SK-N-SH (cell line): ENCODE results near the gene CNGA4.

Experiments used
- CTCF ChIP-seq: fragments of 200-600 bp; sonication (generic); IDR thresholded peaks from 2 replicates; pipeline ENCODE4 v1.6.1; 2017; ENCODE audit warnings: antibody characterized with exemption, mild to moderate bottlenecking, moderate library complexity
- EZH2phosphoT487 ChIP-seq: fragments of 200-600 bp; sonication (generic); IDR thresholded peaks from 2 replicates; pipeline ENCODE4 v1.6.1; 2017; ENCODE audit warnings: low read depth, mixed run types, mild to moderate bottlenecking, antibody characterized with exemption, moderate library complexity, borderline replicate concordance
- JUND ChIP-seq: IDR thresholded peaks from 2 replicates; pipeline ENCODE4 v1.4.0; 2012
- POLR2AphosphoS5 ChIP-seq: IDR thresholded peaks from 2 replicates; pipeline ENCODE4 v1.6.1; 2012; ENCODE audit warnings: low read depth, low read length
- RCOR1 ChIP-seq: fragments of 150-350 bp; IDR thresholded peaks from 2 replicates; pipeline ENCODE4 v1.6.1; 2017; ENCODE audit warnings: antibody characterized with exemption, low read length
- REST ChIP-seq: IDR thresholded peaks from 2 replicates; pipeline ENCODE4 v1.6.1; 2012; ENCODE audit warnings: mild to moderate bottlenecking, low read depth, low read length, moderate library complexity
- SIN3A ChIP-seq: IDR thresholded peaks from 2 replicates; pipeline ENCODE4 v1.6.1; 2012; ENCODE audit warnings: low read depth, mild to moderate bottlenecking, low read length, moderate library complexity, borderline replicate concordance
- USF2 ChIP-seq: fragments of 150-350 bp; IDR thresholded peaks from 2 replicates; pipeline ENCODE4 v1.6.1; 2017; ENCODE audit warnings: antibody characterized with exemption, low read length, low read depth, borderline replicate concordance

- TF ChIP-seq REST (no peak), RCOR1 (no peak), POLR2AphosphoS5 (no peak), CTCF (no peak), EZH2phosphoT487 (no peak), USF2 (no peak), JUND (no peak), SIN3A (no peak)
These were observed 34.2 kb upstream of the CNGA4 start for GRCh38 chr11:6204706-6205105.
